K562 (cell line): ENCODE measurements around the gene MMAB. TPM values are rescaled to one million over a fixed set of nuclear protein-coding genes. Genes with fewer than 3 reads are reported as not detected.

Source experiments
- ATF6 ChIP-seq: sonication (generic); formaldehyde crosslinking; IDR thresholded peaks from 2 replicates; pipeline ENCODE4 v1.4.0; 2020; ENCODE audit warnings: mild to moderate bottlenecking, missing genetic modification reagents
- HIVEP1 ChIP-seq: fragments of 250-450 bp; sonication (Bioruptor Pico); IDR thresholded peaks from 2 replicates; pipeline ENCODE4 v1.4.0; 2020; ENCODE audit warnings: mild to moderate bottlenecking
- NELFE ChIP-seq: IDR thresholded peaks from 2 replicates; pipeline ENCODE4 v1.6.1; 2011; ENCODE audit warnings: mild to moderate bottlenecking; ENCODE audit not compliant: insufficient read depth, insufficient read length
- RBM34 ChIP-seq: fragments of 200-400 bp; formaldehyde crosslinking; IDR thresholded peaks from 2 replicates; pipeline ENCODE4 v1.6.1; 2018; ENCODE audit warnings: low read length, borderline replicate concordance; ENCODE audit not compliant: insufficient read depth
- ZNF561 ChIP-seq: fragments of 450-650 bp; formaldehyde crosslinking; conservative IDR thresholded peaks from 2 replicates; pipeline ENCODE4 v1.4.0; 2020; ENCODE audit warnings: mild to moderate bottlenecking, moderate library complexity
- polyA plus RNA-seq, 8 experiments: library from polyadenylated mRNA; depleted of rRNA in 4 of 8; stranded (reverse) in 5 of 8; unstranded in 3 of 8; fragments of >200 nt; fragmentation: Nextera tagmentation in 2 of 8; fragmentation: Illumina TruSeq in 1 of 8; extraction: Ambion mirVana in 2 of 8; extraction: Trizol in 1 of 8; gene quantifications; 2 replicates each; pipeline versions ENCODE4 v1.2.1 to v1.2.3, GENCODE V29; 2011 to 2014; ENCODE audit warnings: inconsistent platforms in 1 of 8, missing spikeins in 1 of 8
- total RNA-seq, 7 experiments: library from RNA; depleted of rRNA in 6 of 7; stranded (reverse); fragments of >200 nt in 6 of 7; fragmentation: Illumina TruSeq in 2 of 7; extraction: Trizol in 2 of 7; gene quantifications; 2 replicates each; pipeline versions ENCODE4 v1.2.1 to v1.2.3, GENCODE V29; 2011 to 2021; ENCODE audit warnings: low replicate concordance in 1 of 7
- TF ChIP-seq, protein P1 (sequence below): fragments of 250-450 bp; sonication (Bioruptor Pico); IDR thresholded peaks from 2 replicates; pipeline ENCODE4 v1.8.0; 2022; ENCODE audit warnings: inconsistent platforms
- TF ChIP-seq, protein P2 (sequence below): fragments of 250-450 bp; sonication (Bioruptor Pico); IDR thresholded peaks from 2 replicates; pipeline ENCODE4 v1.8.0; 2022; ENCODE audit warnings: moderate library complexity, mild to moderate bottlenecking, inconsistent platforms

Gene MMAB
- total and polyA plus RNA-seq, 9 of the 15 experiments (the other 6 are each of a cell fraction or from before 2014, with no cell fraction given), result 9.5 to 76.1 (median 46.2) TPM

DNA sequence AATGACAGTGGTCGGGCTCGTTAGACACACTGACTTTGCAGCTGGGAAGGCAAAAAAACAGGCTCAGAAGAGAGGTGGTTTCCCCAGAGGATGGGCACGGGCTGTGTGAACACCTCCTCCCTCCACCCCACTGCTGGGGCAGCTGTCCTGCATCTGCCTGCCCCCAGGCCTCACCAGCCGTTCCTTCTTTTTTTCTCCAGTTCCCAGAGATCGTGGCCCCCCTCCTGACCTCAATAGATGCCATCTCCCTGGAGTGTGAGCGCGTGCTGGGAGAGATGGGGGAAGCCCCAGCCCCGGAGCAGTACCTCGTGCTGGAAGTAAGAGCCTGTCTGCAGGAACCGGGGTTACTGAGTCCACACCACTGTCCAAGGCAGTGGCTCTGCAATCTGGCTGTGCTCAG lies 17.7 kb upstream of the MMAB start (continued):
- TF ChIP-seq, protein P1, sequence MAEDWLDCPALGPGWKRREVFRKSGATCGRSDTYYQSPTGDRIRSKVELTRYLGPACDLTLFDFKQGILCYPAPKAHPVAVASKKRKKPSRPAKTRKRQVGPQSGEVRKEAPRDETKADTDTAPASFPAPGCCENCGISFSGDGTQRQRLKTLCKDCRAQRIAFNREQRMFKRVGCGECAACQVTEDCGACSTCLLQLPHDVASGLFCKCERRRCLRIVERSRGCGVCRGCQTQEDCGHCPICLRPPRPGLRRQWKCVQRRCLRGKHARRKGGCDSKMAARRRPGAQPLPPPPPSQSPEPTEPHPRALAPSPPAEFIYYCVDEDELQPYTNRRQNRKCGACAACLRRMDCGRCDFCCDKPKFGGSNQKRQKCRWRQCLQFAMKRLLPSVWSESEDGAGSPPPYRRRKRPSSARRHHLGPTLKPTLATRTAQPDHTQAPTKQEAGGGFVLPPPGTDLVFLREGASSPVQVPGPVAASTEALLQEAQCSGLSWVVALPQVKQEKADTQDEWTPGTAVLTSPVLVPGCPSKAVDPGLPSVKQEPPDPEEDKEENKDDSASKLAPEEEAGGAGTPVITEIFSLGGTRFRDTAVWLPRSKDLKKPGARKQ, result no peak
- TF ChIP-seq, protein P2, sequence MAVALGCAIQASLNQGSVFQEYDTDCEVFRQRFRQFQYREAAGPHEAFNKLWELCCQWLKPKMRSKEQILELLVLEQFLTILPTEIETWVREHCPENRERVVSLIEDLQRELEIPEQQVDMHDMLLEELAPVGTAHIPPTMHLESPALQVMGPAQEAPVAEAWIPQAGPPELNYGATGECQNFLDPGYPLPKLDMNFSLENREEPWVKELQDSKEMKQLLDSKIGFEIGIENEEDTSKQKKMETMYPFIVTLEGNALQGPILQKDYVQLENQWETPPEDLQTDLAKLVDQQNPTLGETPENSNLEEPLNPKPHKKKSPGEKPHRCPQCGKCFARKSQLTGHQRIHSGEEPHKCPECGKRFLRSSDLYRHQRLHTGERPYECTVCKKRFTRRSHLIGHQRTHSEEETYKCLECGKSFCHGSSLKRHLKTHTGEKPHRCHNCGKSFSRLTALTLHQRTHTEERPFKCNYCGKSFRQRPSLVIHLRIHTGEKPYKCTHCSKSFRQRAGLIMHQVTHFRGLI (CRISPR knock-in tag), result no peak
- TF ChIP-seq ATF6 (no peak), RBM34 (no peak), ZNF561 (CRISPR knock-in tag) (no peak), NELFE (no peak), HIVEP1 (CRISPR knock-in tag) (no peak)
